ENCODE results near the gene KDM4B. TPM values are rescaled to one million over a fixed set of nuclear protein-coding genes. Genes with fewer than 3 reads are reported as not detected.

KDM4B gene
- total and polyA plus RNA-seq, 2 donors (not counting 1 experiment from before 2014, with no cell fraction given): 75.5 to 205 TPM

- DNase-seq: peak; percentile 56
- peaks cover 0 to 3% of the 10 kb centered on the region in 2 experiments for H3K36me3 ChIP-seq (replicated peaks in 1 of 2; ENCODE audit: control extremely low read depth in 1 of 2, control insufficient read depth in 1 of 2, extremely low read depth in 1 of 2, insufficient read depth in 2 of 2, low read length in 1 of 2)
- no peak for TF ChIP-seq EZH2 (IDR thresholded peaks at IDR 0.05; ENCODE audit: borderline replicate concordance, insufficient read depth, low read depth, low read length, poor library complexity, severe bottlenecking)
- TF ChIP-seq, protein P1, sequence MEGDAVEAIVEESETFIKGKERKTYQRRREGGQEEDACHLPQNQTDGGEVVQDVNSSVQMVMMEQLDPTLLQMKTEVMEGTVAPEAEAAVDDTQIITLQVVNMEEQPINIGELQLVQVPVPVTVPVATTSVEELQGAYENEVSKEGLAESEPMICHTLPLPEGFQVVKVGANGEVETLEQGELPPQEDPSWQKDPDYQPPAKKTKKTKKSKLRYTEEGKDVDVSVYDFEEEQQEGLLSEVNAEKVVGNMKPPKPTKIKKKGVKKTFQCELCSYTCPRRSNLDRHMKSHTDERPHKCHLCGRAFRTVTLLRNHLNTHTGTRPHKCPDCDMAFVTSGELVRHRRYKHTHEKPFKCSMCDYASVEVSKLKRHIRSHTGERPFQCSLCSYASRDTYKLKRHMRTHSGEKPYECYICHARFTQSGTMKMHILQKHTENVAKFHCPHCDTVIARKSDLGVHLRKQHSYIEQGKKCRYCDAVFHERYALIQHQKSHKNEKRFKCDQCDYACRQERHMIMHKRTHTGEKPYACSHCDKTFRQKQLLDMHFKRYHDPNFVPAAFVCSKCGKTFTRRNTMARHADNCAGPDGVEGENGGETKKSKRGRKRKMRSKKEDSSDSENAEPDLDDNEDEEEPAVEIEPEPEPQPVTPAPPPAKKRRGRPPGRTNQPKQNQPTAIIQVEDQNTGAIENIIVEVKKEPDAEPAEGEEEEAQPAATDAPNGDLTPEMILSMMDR (IDR thresholded peaks at IDR 0.05): peak; percentile 70
Observed at GRCh38 chr19:5001615-5002014, 32.7 kb downstream of the KDM4B start.

GRCh38 chr19:5002143-5002542, 33.2 kb downstream of the KDM4B start:
- peaks cover 14% of the 10 kb centered on the region for H3K4me1 Mint-ChIP-seq
- no peak overlapping the region for H3K4me3 Mint-ChIP-seq
- intact Hi-C loops (cut with micrococcal nuclease): no loop called here
- CTCF ChIA-PET: interaction anchor here (0.7 to 3.8 kb wide), 9 partner anchors 14 to 311 kb away, joined by 3 to 29 read pairs (median 4); no protein-coding TSS in a partner anchor
- WGBS (ENCODE audit: insufficient coverage): no CpG with 5 or more reads among the region's 4 CpGs
- Histone ChIP-seq H4K20me1 (ENCODE audit: control insufficient read depth, insufficient read depth, low read length, poor library complexity, severe bottlenecking) (peaks cover 80% of the 10 kb centered on the region), H2AFZ (ENCODE audit: insufficient read depth, low read depth, low read length, poor library complexity, severe bottlenecking) (no peak overlapping the region), H3K4me2 (replicated peaks; ENCODE audit: low read depth, low read length, poor library complexity, severe bottlenecking) (no peak overlapping the region), H3K27me3 (replicated peaks in 1 of 4; ENCODE audit: control extremely low read depth in 1 of 4, control insufficient read depth in 3 of 4, insufficient read depth in 4 of 4, low read length in 3 of 4) (no peaks in the 10 kb centered on the region), H3K36me3 (replicated peaks in 1 of 2; ENCODE audit: control extremely low read depth in 1 of 2, control insufficient read depth in 1 of 2, extremely low read depth in 1 of 2, insufficient read depth in 2 of 2, low read length in 1 of 2) (no peaks in the 10 kb centered on the region), H3K9ac (ENCODE audit: low read length) (no peak overlapping the region), H3K9me3 (ENCODE audit: control extremely low read depth in 1 of 3, control insufficient read depth in 2 of 3, insufficient read depth in 1 of 3, low read length in 2 of 3) (peaks cover 0 to 3% (median 0%) of the 10 kb centered on the region in 3 donors), H3K4me1 (ENCODE audit: control insufficient read depth in 2 of 2, insufficient read depth in 2 of 2, low read length in 2 of 2) (no peaks in the 10 kb centered on the region), H3K27ac (ENCODE audit: low read length in 2 of 2) (no peak overlapping the region), H3K4me3 (ENCODE audit: control extremely low read depth in 1 of 5, extremely low read depth in 1 of 5, insufficient read depth in 1 of 5, low read depth in 2 of 5, low read length in 4 of 5) (no peak overlapping the region), H3K79me2 (ENCODE audit: control insufficient read depth, insufficient read depth, low read length) (peaks cover 96% of the 10 kb centered on the region)
- no peaks in the 10 kb centered on the region for H3K27me3 Mint-ChIP-seq
- POLR2A ChIA-PET: no interaction called here
- DNase-seq (no peak), ATAC-seq (ENCODE audit: low read depth) (no peak)
- no peak overlapping the region for H3K27ac Mint-ChIP-seq
- no peaks in the 10 kb centered on the region for H3K9me3 Mint-ChIP-seq (ENCODE audit: insufficient read depth)
- TF ChIP-seq, protein P1 (IDR thresholded peaks at IDR 0.05): no peak
- no peak for TF ChIP-seq EZH2 (IDR thresholded peaks at IDR 0.05; ENCODE audit: borderline replicate concordance, insufficient read depth, low read depth, low read length, poor library complexity, severe bottlenecking)

More at GRCh38 chr19:5001615-5002014, 32.7 kb downstream of the KDM4B start:
- CTCF ChIA-PET: interaction anchor here (0.7 to 3.8 kb wide), 11 partner anchors 13 to 310 kb away, joined by 3 to 29 read pairs (median 4); partner anchors contain the start of gene KDM4B
- Histone ChIP-seq H3K4me2 (replicated peaks; ENCODE audit: low read depth, low read length, poor library complexity, severe bottlenecking) (no peak overlapping the region), H3K4me1 (ENCODE audit: control insufficient read depth in 2 of 2, insufficient read depth in 2 of 2, low read length in 2 of 2) (no peaks in the 10 kb centered on the region), H3K4me3 (ENCODE audit: control extremely low read depth in 1 of 5, extremely low read depth in 1 of 5, insufficient read depth in 1 of 5, low read depth in 2 of 5, low read length in 4 of 5) (no peak overlapping the region), H2AFZ (ENCODE audit: insufficient read depth, low read depth, low read length, poor library complexity, severe bottlenecking) (no peak overlapping the region), H3K9ac (ENCODE audit: low read length) (no peak overlapping the region), H3K27ac (ENCODE audit: low read length in 2 of 2) (no peak overlapping the region), H3K27me3 (replicated peaks in 1 of 4; ENCODE audit: control extremely low read depth in 1 of 4, control insufficient read depth in 3 of 4, insufficient read depth in 4 of 4, low read length in 3 of 4) (no peaks in the 10 kb centered on the region), H3K9me3 (ENCODE audit: control extremely low read depth in 1 of 3, control insufficient read depth in 2 of 3, insufficient read depth in 1 of 3, low read length in 2 of 3) (no peaks in the 10 kb centered on the region), H3K79me2 (ENCODE audit: control insufficient read depth, insufficient read depth, low read length) (peaks cover 96% of the 10 kb centered on the region), H4K20me1 (ENCODE audit: control insufficient read depth, insufficient read depth, low read length, poor library complexity, severe bottlenecking) (peaks cover 79% of the 10 kb centered on the region)
- peaks cover 13% of the 10 kb centered on the region for H3K4me1 Mint-ChIP-seq
- H3K9me3 Mint-ChIP-seq (ENCODE audit: insufficient read depth): no peaks in the 10 kb centered on the region
- 70% methylated on average over 3 of the region's 3 CpGs for WGBS (ENCODE audit: insufficient coverage)
- no peaks in the 10 kb centered on the region for H3K27me3 Mint-ChIP-seq
- POLR2A ChIA-PET: no interaction called here
- intact Hi-C loops (cut with micrococcal nuclease): no loop called here
- no peak overlapping the region for H3K4me3 Mint-ChIP-seq
- ATAC-seq (ENCODE audit: low read depth): peak; percentile 61
- H3K27ac Mint-ChIP-seq: no peak overlapping the region

All from B cell (primary cell).